ENCODE results near the gene SLC13A4. TPM values are rescaled to one million over a fixed set of nuclear protein-coding genes. Genes with fewer than 3 reads are reported as not detected.

Gene SLC13A4
- polyA plus RNA-seq, 1 donor (not counting 4 experiments of a cell fraction or from before 2014, with no cell fraction given): 0.12 TPM

GRCh38 chr7:135755351-135755753 is 27.4 kb upstream of the SLC13A4 start:
- dilution Hi-C loops (cut with MboI; ENCODE audit: extremely low pct_ligation_motif_present, low sequenced_read_pairs): no loop called here
- FAIRE-seq: no peak

GRCh38 chr7:135753616-135754413 is 25.8 kb upstream of the SLC13A4 start:
- H3K36me3 ChIP-seq (ENCODE audit: control insufficient read depth in 2 of 2, extremely low read depth in 1 of 2, insufficient read depth in 2 of 2, low read length in 2 of 2): no peaks in the 10 kb centered on the region
- H3K9me1 ChIP-seq (ENCODE audit: control insufficient read depth, extremely low read depth, insufficient read depth, low read length): no peaks in the 10 kb centered on the region
- H3K79me2 ChIP-seq (ENCODE audit: control insufficient read depth, insufficient read depth, low read length): no peaks in the 10 kb centered on the region
- no peak overlapping the region for H3K9ac ChIP-seq (ENCODE audit: control insufficient read depth, extremely low read depth, insufficient read depth, low read length)
- DNase-seq (ENCODE audit: low read depth, low spot score): no peak
- TF ChIP-seq CTCF (optimal IDR thresholded peaks at IDR 0.05 in 1 of 3, IDR thresholded peaks at IDR 0.05 in 1 of 3, conservative IDR thresholded peaks at IDR 0.05 in 1 of 3; ENCODE audit: extremely low read depth in 1 of 3, insufficient read depth in 2 of 3, low read length in 3 of 3) (no peak), EZH2 (IDR thresholded peaks at IDR 0.05; ENCODE audit: low read length) (no peak)
- dilution Hi-C loops (cut with MboI; ENCODE audit: extremely low pct_ligation_motif_present, low sequenced_read_pairs): no loop called here
- no peak overlapping the region for H3K4me2 ChIP-seq (ENCODE audit: control insufficient read depth, extremely low read depth, insufficient read depth, low read depth, low read length)
- no peak overlapping the region for H3K4me3 ChIP-seq (ENCODE audit: control insufficient read depth in 2 of 3, extremely low read depth in 1 of 3, insufficient read depth in 2 of 3, low read depth in 1 of 3, low read length in 3 of 3)
- H3K27me3 ChIP-seq (ENCODE audit: control insufficient read depth, extremely low read depth, insufficient read depth, low read length): no peaks in the 10 kb centered on the region
- H3K9me3 ChIP-seq (ENCODE audit: control insufficient read depth, low read depth, low read length): no peaks in the 10 kb centered on the region
- peaks cover 19% of the 10 kb centered on the region for H3K4me1 ChIP-seq (ENCODE audit: control insufficient read depth, extremely low read depth, insufficient read depth, low read length)
- no peak overlapping the region for H2AFZ ChIP-seq (ENCODE audit: control insufficient read depth, low read length)
- H3K27ac ChIP-seq (ENCODE audit: control insufficient read depth, insufficient read depth, low read length): no peak overlapping the region
- FAIRE-seq: no peak
- no peaks in the 10 kb centered on the region for H4K20me1 ChIP-seq (ENCODE audit: control insufficient read depth, extremely low read depth, insufficient read depth, low read length)

More at GRCh38 chr7:135755351-135755753, 27.4 kb upstream of the SLC13A4 start:
- no peak for DNase-seq (ENCODE audit: low read depth, low spot score)
- Histone ChIP-seq H3K9me3 (ENCODE audit: control insufficient read depth, low read depth, low read length) (no peaks in the 10 kb centered on the region), H2AFZ (ENCODE audit: control insufficient read depth, low read length) (no peak overlapping the region), H4K20me1 (ENCODE audit: control insufficient read depth, extremely low read depth, insufficient read depth, low read length) (no peaks in the 10 kb centered on the region), H3K9me1 (ENCODE audit: control insufficient read depth, extremely low read depth, insufficient read depth, low read length) (no peaks in the 10 kb centered on the region), H3K4me2 (ENCODE audit: control insufficient read depth, extremely low read depth, insufficient read depth, low read depth, low read length) (no peak overlapping the region), H3K4me3 (ENCODE audit: control insufficient read depth in 2 of 3, extremely low read depth in 1 of 3, insufficient read depth in 2 of 3, low read depth in 1 of 3, low read length in 3 of 3) (no peak overlapping the region), H3K9ac (ENCODE audit: control insufficient read depth, extremely low read depth, insufficient read depth, low read length) (no peak overlapping the region), H3K4me1 (ENCODE audit: control insufficient read depth, extremely low read depth, insufficient read depth, low read length) (peaks cover 17% of the 10 kb centered on the region), H3K27ac (ENCODE audit: control insufficient read depth, insufficient read depth, low read length) (no peak overlapping the region), H3K79me2 (ENCODE audit: control insufficient read depth, insufficient read depth, low read length) (no peaks in the 10 kb centered on the region), H3K36me3 (ENCODE audit: control insufficient read depth in 2 of 2, extremely low read depth in 1 of 2, insufficient read depth in 2 of 2, low read length in 2 of 2) (no peaks in the 10 kb centered on the region), H3K27me3 (ENCODE audit: control insufficient read depth, extremely low read depth, insufficient read depth, low read length) (no peaks in the 10 kb centered on the region)
- TF ChIP-seq CTCF (optimal IDR thresholded peaks at IDR 0.05 in 1 of 3, IDR thresholded peaks at IDR 0.05 in 1 of 3, conservative IDR thresholded peaks at IDR 0.05 in 1 of 3; ENCODE audit: extremely low read depth in 1 of 3, insufficient read depth in 2 of 3, low read length in 3 of 3) (no peak), EZH2 (IDR thresholded peaks at IDR 0.05; ENCODE audit: low read length) (no peak)

All from keratinocyte (primary cell).